ENCODE results near the gene TEX54.

GRCh38 chr11:62782753-62783152, 49.9 kb downstream of the TEX54 start:
- TF ChIP-seq POLR2AphosphoS5 (IDR thresholded peaks at IDR 0.05; ENCODE audit: low read depth, low read length): no peak
- TF ChIP-seq TAF1 (IDR thresholded peaks at IDR 0.05; ENCODE audit: borderline replicate concordance, insufficient read depth, low read length): no peak
- TF ChIP-seq, protein P1, sequence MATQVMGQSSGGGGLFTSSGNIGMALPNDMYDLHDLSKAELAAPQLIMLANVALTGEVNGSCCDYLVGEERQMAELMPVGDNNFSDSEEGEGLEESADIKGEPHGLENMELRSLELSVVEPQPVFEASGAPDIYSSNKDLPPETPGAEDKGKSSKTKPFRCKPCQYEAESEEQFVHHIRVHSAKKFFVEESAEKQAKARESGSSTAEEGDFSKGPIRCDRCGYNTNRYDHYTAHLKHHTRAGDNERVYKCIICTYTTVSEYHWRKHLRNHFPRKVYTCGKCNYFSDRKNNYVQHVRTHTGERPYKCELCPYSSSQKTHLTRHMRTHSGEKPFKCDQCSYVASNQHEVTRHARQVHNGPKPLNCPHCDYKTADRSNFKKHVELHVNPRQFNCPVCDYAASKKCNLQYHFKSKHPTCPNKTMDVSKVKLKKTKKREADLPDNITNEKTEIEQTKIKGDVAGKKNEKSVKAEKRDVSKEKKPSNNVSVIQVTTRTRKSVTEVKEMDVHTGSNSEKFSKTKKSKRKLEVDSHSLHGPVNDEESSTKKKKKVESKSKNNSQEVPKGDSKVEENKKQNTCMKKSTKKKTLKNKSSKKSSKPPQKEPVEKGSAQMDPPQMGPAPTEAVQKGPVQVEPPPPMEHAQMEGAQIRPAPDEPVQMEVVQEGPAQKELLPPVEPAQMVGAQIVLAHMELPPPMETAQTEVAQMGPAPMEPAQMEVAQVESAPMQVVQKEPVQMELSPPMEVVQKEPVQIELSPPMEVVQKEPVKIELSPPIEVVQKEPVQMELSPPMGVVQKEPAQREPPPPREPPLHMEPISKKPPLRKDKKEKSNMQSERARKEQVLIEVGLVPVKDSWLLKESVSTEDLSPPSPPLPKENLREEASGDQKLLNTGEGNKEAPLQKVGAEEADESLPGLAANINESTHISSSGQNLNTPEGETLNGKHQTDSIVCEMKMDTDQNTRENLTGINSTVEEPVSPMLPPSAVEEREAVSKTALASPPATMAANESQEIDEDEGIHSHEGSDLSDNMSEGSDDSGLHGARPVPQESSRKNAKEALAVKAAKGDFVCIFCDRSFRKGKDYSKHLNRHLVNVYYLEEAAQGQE (IDR thresholded peaks at IDR 0.05; ENCODE audit: insufficient read depth in 1 of 2, low read depth in 2 of 2, low read length in 2 of 2): no peak

Measured in PFSK-1 (cell line).